Measurements from ENCODE around the gene SELPLG.
"Not testable (repeated sequence)": the region's sequence is repeated elsewhere in the genome, so short reads cannot be mapped to it uniquely, and the experiment has no call there.

The SELPLG gene

GRCh38 chr12:108602976-108603704 is 30.6 kb downstream of the SELPLG start:
- no peak for DNase-seq

- DNase-seq = no peak
Observed at GRCh38 chr12:108602209-108602705, 31.4 kb downstream of the SELPLG start.

GRCh38 chr12:108600702-108601007 is 33.0 kb downstream of the SELPLG start:
- DNase-seq = no peak

DNA sequence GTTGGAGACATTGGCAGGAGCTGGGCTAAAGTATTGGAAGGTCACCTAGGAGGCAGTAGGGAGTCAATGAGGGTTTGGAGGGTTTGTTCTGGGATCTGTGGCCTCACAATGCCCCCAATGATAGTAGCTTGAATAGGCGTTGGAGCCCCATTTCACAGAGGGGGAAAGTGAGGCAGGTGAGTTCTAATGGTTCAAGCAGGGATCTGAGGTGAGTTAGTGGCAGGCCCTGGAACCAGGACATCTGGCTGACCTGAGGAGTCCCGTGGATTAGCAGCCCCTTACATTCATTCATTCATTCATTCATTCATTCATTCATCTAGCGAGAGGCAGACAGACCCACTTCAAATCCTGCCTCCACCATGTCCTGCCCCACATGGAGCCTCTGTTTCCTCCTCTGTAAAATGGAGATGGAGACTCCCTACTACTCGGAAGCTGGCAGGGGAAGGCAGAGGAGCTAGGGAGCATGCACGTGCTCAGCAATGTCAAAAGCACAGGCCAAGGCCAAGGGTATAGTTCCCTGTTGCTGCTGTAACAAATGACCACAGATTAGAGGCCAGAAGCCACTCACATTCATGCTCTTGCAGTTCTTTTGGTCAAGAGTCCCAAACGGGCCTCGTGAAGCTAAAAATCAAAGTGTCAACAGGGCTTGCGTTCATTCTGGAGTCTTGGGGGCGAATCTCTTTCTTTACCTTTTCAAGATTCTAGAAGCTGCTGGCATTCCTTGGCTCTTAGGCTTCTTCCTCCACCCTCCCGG is 33.6 kb downstream of the SELPLG start:
- no peak for DNase-seq

DNA sequence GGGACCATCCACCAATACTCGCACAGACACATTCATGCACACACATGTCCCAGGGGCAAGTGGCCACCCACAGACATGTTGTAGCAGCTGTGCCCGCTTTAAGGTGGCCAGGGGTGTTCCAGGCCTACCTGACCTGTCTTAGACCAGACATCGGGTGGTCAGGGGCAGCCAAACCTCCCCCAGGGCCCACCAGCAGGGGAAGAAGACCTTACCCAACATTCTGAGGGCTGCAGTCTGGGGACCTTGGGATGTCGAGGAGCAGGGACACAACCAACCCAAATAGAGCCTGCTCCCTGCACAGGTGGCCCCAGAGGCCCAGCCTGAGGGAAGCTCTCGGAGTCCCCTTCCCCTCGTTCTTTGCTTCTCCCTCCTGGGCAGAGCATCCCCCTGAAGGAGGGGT is 34.2 kb downstream of the SELPLG start:
- no peak for DNase-seq

DNA sequence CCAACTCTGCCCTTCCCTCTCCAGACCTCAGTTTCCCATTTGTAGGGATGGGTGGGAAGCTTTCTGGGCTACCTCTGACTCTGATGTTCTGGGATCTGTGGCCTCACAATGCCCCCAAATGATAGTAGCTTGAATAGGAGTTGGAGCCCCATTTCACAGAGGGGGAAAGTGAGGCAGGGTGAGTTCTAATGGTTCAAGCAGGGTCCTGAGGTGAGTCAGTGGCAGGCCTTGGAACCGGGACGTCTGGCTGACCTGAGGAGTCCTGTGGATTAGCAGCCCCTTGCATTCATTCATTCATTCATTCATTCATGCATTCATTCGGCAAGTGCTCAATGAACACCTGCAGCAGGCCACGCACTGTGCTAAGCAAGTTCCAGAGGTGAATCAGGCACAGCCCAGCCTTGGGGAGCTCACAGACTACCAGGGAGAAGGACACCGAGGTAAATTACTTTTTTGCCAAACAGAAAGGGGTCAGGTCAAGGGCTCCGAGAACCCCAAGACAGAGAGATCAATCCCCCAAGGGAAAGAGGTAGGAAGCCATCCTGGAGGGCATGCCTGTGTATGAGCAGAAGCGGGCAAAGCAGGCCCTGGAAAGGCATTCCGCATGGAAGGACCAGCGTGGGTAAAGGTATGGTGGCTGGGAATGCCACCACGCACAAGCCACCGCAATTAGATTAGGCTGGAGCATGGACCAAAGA is 35.0 kb downstream of the SELPLG start:
- DNase-seq = no peak

- no peak for DNase-seq
Observed at GRCh38 chr12:108597559-108598471, 35.9 kb downstream of the SELPLG start, which contains the start of gene TMEM119. TSS of gene TMEM119 (minus strand) at chr12:108598084. CDS start at chr12:108592383, 5,701 bp downstream.

DNA sequence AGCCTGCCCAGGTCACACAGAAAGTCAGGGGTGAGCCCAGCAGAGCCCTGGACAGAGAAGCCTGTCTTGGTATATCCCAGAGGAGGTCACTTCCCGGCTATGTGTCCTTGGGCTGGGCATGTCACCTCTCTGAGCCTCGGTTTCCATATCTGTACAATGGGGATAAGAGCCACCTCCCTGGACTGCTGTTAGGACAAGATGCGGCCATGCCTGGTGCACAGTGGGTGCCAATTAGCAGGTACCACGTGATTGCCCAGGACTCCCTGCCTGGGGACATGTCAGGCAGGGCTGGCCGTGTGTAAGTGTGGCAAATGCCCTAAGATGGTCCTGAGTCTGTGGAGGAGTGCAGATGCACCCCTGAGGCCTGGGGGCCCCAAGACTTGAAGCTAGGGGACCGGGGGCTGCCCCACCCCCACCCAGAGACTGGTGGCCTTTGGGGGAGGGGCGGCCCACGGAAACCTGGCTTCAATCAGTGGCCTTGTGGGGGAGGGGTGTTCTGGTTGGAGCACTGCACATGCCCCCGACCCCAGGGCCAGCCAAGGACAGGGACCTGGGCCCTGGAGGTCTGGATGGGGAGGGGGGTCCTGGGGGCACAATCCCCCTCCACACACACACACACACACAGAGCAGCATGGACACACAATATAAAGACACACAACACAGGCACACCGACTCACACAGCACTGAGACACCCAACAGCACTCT is 36.7 kb downstream of the SELPLG start:
- no peak for DNase-seq

DNA sequence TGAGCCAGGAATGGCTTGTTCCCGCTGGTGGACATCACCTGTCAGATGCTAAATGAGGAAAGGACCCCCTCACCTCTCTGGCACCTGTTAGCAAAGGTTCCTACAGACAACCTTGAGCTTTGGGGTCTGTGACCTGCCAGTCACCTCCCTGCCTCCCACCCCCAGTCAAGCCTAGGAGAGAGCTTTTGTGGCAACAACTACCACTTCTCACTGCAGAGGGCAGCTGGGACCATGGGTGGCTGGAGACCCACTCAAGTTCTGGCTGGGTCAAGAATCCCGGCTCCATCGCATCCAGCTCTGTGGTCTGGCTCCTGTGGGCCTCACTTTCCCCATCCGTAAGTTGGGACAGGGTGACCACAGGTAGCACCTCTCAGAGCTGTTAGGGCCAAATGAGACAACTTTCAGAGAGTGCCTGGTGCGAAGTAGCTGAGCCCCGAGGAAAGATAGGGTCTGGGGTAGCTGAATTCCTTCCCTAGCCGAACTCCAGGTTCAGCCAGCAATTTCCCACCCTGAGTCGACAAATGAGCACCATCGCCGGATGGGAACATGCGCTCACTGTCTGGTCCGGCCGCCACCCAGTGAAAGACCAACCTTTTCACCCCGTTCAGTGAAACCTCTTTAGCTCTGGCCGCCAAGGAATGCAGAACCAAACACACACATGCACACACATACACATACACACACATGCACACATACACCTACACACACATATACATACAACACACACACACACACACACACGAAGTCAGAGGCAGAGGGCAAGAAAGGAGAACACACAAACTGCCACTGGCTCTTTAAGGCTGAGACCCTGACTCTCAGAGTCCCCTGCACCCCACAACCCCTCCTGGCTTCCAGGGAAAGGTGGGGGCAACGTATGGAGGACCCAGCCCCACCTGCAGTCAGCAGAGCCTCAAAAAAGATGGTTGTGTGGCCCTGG is 37.7 kb downstream of the SELPLG start:
- DNase-seq = no peak

GRCh38 chr12:108594960-108595710 is 38.6 kb downstream of the SELPLG start:
- no peak for DNase-seq

DNA sequence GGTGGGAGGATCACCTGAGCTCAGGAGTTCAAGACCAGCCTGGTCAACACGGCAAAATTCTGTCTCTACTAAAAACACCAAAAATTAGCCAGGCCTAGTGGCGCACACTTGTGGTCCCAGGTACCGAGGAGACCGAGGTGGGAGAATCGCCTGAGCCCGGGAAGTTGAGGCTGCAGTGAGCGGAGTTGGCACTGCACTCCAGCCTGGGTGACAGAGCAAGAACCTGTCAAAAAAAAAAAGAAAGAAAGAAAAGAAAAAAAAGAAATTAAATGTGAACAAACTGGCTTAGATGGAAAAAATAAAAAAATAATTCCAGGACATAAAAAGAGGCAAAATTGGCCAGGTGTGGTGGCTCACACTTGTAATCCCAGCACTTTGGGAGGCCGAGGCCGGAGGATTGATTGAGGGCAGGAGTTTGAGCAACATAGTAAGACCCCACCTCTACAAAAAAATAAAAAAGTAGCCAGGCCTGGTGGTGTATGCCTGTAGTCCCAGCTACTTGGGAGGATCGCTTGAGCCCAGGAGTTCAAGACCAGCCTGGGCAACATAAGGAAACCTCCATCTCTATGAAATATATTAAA is 39.3 kb downstream of the SELPLG start:
- no peak for DNase-seq

- DNase-seq = no peak
Observed at GRCh38 chr12:108592033-108592909, 41.4 kb downstream of the SELPLG start.

DNA sequence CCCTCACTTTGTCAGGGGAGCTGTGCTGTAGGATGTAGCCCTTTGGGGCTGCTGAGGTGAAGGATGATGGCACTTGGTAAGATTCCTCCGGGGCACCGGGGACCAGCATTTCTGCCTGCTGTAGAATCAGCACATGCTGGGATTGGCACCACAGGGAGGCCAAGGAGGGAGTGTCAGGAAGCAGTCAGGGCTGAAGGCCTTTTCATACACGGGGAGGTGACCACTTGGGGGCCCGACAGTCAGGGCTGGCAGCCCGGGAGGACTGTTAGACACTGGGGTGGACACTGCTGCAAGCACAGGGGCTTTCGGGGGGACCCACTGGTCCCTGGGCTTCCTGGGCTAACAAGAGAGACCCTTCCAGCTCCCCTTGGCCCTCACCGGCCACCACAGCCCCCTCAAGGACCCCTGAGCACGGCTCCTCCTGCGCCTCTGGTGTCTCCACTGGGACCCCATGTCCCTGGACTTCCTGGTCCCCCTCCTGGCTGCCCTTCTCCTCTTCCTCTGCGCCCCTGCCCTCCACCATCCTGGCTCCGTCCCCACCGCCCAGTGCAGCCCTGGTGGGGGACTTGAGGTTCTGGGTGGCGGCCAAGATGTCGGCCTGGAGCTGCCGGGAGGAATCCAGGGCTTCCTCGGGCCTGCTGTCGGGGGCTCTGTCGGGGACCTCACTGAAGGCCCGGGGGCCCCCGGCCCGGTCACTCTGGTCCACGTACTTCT is 42.3 kb downstream of the SELPLG start:
- no peak for DNase-seq

GRCh38 chr12:108590463-108590862 is 43.2 kb downstream of the SELPLG start:
- DNase-seq = not testable (repeated sequence)

DNA sequence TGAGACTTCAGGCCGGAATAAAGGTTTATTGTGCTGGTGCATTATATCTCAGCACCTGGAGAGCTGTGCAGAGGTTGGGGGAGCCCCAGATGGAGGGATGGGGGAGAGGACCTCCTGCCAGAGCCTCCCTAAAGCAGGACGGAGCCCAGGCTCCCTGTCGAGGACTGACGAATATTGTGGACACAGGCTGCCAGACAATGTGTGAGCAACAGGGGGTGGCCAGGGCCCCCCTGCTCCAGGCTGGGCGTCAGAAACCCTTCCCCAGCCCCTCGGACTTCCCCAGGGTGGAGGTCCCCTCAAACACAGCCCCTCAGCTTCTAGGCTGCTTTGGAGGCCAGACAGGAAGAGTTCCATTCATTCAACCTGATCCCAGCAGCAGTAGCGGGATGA is 43.9 kb downstream of the SELPLG start:
- no peak for DNase-seq

DNA sequence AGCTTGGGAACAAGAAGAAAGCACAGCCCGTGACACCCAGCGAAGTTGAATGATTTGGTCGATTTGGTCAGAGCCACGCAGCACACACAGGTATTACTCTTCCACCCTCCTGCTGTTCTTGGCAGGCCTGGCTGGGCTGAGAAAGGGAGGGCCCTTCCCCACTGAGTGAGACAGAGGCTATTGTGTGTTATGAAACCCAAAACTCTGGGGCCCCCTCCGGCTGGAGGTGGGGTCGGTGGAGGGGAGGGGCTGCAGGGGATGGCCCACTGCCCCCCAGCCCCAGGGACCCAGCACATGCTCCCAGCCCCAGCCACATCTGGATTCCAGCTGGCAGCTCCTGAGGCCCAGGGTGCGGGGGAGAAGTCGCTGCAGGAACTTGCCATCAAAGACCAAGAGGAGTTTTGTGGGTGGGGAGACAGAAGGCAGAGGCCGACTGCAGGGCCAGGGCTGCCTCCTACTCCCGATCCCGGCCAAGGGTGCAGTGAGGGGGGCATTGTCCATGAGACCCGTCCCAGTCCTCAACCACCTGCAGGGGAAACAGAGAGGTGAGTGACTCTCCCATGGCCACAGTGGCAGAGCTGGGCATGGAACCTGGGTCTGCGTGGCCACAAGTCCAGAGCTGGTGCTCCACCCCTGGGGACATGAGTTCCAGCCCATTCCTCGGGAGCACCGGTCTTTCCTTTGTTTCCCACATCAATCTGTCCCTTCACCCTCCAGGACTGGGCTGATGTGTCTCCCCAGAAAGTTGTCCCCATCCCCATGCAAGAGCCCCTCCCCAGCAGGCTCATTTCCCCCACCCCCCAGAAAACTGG is 44.5 kb downstream of the SELPLG start:
- no peak for DNase-seq

- no peak for DNase-seq
Observed at GRCh38 chr12:108587826-108588225, 45.9 kb downstream of the SELPLG start.
